Measurements from ENCODE around the gene AMZ2. TPM values are rescaled to one million over a fixed set of nuclear protein-coding genes. Genes with fewer than 3 reads are reported as not detected.

The AMZ2 gene
- total RNA-seq, 1 experiment from 2014 or later, result 59.6 TPM

DNA sequence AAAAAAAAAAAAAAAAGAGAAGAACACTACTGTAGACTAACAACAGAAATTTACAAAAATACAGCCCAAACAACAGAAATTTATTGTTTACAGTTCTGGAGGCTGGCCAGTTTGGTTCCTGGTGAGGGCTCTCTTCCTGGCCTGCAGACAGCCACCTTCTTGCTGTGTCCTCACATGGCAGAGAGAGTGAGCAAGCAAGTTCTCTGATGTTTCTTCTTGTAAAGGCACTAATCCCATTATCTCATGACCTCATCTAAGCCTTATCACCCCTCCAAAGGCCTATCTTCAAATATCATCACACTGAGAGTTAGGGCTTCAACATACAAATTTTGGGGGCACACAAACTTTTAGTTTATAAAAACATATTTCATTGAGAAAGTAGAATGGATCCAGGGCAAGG lies 50.8 kb downstream of the AMZ2 start:
- no TSS peak for BruUV-seq (replicated peaks)
- in situ Hi-C loops (cut with HindIII; ENCODE audit: low pct_unique_long_range_greater_than_20kb, low sequenced_read_pairs), result no loop called here
- H3K4me3 ChIP-seq (ENCODE audit: low read depth in 2 of 2, low read length in 2 of 2), result no peak overlapping the region
- TF ChIP-seq, protein P1, sequence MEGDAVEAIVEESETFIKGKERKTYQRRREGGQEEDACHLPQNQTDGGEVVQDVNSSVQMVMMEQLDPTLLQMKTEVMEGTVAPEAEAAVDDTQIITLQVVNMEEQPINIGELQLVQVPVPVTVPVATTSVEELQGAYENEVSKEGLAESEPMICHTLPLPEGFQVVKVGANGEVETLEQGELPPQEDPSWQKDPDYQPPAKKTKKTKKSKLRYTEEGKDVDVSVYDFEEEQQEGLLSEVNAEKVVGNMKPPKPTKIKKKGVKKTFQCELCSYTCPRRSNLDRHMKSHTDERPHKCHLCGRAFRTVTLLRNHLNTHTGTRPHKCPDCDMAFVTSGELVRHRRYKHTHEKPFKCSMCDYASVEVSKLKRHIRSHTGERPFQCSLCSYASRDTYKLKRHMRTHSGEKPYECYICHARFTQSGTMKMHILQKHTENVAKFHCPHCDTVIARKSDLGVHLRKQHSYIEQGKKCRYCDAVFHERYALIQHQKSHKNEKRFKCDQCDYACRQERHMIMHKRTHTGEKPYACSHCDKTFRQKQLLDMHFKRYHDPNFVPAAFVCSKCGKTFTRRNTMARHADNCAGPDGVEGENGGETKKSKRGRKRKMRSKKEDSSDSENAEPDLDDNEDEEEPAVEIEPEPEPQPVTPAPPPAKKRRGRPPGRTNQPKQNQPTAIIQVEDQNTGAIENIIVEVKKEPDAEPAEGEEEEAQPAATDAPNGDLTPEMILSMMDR (IDR thresholded peaks at IDR 0.05), result no peak
- no peak for TF ChIP-seq SIN3A (IDR thresholded peaks at IDR 0.05; ENCODE audit: borderline replicate concordance, insufficient read depth, low read depth, low read length)
- TF ChIP-seq, protein P2, sequence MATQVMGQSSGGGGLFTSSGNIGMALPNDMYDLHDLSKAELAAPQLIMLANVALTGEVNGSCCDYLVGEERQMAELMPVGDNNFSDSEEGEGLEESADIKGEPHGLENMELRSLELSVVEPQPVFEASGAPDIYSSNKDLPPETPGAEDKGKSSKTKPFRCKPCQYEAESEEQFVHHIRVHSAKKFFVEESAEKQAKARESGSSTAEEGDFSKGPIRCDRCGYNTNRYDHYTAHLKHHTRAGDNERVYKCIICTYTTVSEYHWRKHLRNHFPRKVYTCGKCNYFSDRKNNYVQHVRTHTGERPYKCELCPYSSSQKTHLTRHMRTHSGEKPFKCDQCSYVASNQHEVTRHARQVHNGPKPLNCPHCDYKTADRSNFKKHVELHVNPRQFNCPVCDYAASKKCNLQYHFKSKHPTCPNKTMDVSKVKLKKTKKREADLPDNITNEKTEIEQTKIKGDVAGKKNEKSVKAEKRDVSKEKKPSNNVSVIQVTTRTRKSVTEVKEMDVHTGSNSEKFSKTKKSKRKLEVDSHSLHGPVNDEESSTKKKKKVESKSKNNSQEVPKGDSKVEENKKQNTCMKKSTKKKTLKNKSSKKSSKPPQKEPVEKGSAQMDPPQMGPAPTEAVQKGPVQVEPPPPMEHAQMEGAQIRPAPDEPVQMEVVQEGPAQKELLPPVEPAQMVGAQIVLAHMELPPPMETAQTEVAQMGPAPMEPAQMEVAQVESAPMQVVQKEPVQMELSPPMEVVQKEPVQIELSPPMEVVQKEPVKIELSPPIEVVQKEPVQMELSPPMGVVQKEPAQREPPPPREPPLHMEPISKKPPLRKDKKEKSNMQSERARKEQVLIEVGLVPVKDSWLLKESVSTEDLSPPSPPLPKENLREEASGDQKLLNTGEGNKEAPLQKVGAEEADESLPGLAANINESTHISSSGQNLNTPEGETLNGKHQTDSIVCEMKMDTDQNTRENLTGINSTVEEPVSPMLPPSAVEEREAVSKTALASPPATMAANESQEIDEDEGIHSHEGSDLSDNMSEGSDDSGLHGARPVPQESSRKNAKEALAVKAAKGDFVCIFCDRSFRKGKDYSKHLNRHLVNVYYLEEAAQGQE (IDR thresholded peaks at IDR 0.05; ENCODE audit: insufficient read depth in 1 of 2, low read depth in 2 of 2, low read length in 1 of 2), result no peak
- no peak for TF ChIP-seq POLR2AphosphoS5 (IDR thresholded peaks at IDR 0.05; ENCODE audit: low read depth, low read length)
- no peak for TF ChIP-seq TCF7L2 (IDR thresholded peaks at IDR 0.05; ENCODE audit: low read depth, low read length)
- CTCF ChIA-PET, result no interaction called here
- H3K27me3 ChIP-seq (ENCODE audit: control insufficient read depth, insufficient read depth, low read length), result no peaks in the 10 kb centered on the region; the same call in none of the 2 replicates
- H3K36me3 ChIP-seq (ENCODE audit: control insufficient read depth, insufficient read depth, low read length), result no peaks in the 10 kb centered on the region
- no peak for DNase-seq (ENCODE audit: low read depth, low spot score)
- intact Hi-C loops (cut with micrococcal nuclease; ENCODE audit: unreplicated experiment), result no loop called here
- ATAC-seq, result no peak
- no peak overlapping the region for H3K27ac ChIP-seq (ENCODE audit: low read length)
- H3K9me3 ChIP-seq (ENCODE audit: control insufficient read depth, insufficient read depth, low read depth, low read length), result no peaks in the 10 kb centered on the region
- H3K4me1 ChIP-seq (ENCODE audit: control insufficient read depth, insufficient read depth, low read length), result no peaks in the 10 kb centered on the region
- POLR2A ChIA-PET, result interaction anchor here (0.6 kb wide), 1 partner anchor 266 kb away, joined by 9 read pairs; no protein-coding TSS in a partner anchor

DNA sequence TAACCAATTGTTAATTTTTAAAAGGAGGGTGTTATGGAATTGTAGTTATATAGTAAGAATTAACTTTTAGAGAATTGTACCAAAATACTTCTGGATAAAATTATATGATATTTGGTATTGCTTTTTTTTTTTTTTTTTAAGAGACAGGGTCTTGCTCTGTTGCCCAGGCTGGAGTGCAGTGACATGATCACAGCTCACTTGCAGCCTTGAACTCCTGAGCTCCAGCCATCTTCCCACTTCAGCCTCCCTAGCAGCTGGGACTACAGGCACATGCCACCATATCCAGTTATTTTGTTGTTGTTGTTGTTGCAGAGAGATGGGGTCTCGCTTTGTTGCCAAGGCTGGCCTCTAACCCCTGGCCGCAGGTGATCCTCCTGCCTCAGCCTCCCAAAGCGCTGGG lies 52.0 kb downstream of the AMZ2 start:
- Histone ChIP-seq H3K9me3 (ENCODE audit: control insufficient read depth, insufficient read depth, low read depth, low read length) (no peaks in the 10 kb centered on the region), H3K4me1 (ENCODE audit: control insufficient read depth, insufficient read depth, low read length) (no peaks in the 10 kb centered on the region), H3K27ac (ENCODE audit: low read length) (no peak overlapping the region), H3K27me3 (ENCODE audit: control insufficient read depth, insufficient read depth, low read length) (no peaks in the 10 kb centered on the region), H3K36me3 (ENCODE audit: control insufficient read depth, insufficient read depth, low read length) (no peaks in the 10 kb centered on the region), H3K4me3 (ENCODE audit: low read depth in 2 of 2, low read length in 2 of 2) (no peak overlapping the region)
- DNase-seq (ENCODE audit: low read depth, low spot score) (no peak), ATAC-seq (no peak)
- no TSS peak for BruUV-seq (replicated peaks)
- POLR2A ChIA-PET, result no interaction called here
- in situ Hi-C loops (cut with HindIII; ENCODE audit: low pct_unique_long_range_greater_than_20kb, low sequenced_read_pairs), result no loop called here
- intact Hi-C loops (cut with micrococcal nuclease; ENCODE audit: unreplicated experiment), result no loop called here
- TF ChIP-seq, protein P2 (IDR thresholded peaks at IDR 0.05; ENCODE audit: insufficient read depth in 1 of 2, low read depth in 2 of 2, low read length in 1 of 2), result no peak
- TF ChIP-seq SIN3A (IDR thresholded peaks at IDR 0.05; ENCODE audit: borderline replicate concordance, insufficient read depth, low read depth, low read length) (no peak), POLR2AphosphoS5 (IDR thresholded peaks at IDR 0.05; ENCODE audit: low read depth, low read length) (no peak), TCF7L2 (IDR thresholded peaks at IDR 0.05; ENCODE audit: low read depth, low read length) (no peak)
- TF ChIP-seq, protein P1 (IDR thresholded peaks at IDR 0.05), result no peak
- CTCF ChIA-PET, result interaction anchor here (0.7 kb wide), 1 partner anchor 28 kb away, joined by 3 read pairs; no protein-coding TSS in a partner anchor
